A172 (cell line): Measurements from ENCODE around the gene VPS26C. TPM values are rescaled to one million over a fixed set of nuclear protein-coding genes. Genes with fewer than 3 reads are reported as not detected.

ENCODE experiments used
- DNase-seq: peaks from one replicate; pipeline ENCODE4 v3.0.0-alpha.2; 2015; ENCODE audit warnings: low spot score
- total RNA-seq: library from RNA; depleted of rRNA; stranded (reverse); fragments of >200 nt; shearing (Covaris generic); gene quantifications from 2 replicates; pipeline ENCODE4 v1.2.3, GENCODE V29; 2014

The VPS26C gene
- total RNA-seq, 1 experiment from 2014 or later = 93.2 TPM

DNA sequence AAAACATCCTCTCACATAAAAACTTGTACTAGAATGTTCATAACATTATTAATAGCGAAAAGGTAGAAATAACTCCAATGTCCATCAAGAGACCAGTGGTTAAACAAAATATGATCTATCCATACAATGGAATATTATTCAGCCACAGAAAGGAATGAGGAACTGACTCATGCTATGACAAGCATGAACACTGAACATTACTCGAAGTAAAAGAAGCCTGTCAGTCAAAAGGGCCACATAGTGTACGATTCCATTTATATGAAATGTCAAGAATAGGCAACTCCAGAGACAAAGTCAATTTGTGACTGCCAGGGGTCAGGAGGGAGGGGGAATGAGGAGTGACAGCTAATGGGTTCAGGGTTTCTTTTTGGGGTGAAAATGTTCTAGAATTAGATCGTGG is 2.3 kb downstream of the VPS26C start:
- DNase-seq = no peak

DNA sequence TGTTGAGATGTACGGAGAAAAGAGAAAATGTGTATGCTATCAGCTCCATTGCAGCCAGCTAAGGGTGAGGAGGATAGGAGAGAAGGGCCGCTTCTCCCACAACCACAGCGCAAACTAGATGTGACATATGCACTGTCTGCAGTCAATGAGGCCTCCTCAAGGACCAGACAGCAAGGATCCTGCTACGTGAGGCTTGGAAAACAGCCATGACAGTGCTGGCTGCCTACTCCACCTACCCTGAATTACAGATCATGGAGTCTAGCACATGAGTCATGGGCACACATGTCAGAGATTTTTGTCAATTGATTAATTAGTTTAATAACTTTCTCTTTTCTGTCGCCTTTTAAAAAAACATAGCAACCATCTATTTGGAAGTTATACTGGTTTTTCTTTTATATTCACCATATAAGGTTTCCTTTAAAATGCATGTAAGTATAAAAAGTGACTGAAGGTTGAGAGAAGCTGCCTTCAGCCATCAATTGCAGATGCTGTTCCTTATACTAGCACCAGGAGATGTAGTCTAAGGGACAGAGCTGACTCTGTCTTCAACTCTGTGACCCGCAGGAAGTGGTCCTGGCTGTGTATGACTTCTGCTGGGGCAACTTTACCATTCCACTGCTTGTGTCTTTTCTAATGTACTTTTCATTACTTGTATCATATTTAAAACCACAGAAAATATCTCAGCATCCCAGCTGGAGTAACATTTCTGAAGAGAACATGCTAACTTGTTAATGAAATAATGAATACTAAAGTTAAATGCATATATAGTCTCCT is 3.1 kb downstream of the VPS26C start:
- DNase-seq = no peak

DNA sequence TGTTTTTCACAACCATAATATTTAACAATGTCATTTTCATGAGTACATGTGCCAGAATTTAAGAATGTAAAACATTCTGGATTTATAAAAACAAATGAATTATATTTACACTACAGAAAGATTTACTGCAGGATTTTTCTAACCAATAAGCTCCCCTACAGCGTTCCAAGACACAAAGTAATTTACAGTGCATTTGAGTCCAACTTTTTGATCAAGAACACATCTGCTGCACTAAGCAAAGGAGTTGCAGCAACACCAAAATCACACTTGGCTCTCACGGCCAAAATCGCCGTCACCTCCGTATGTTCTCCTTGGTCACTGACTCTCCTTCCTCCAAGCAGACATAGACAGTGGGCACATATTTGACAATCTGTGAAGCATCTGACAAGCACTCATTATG is 7.7 kb downstream of the VPS26C start:
- DNase-seq = no peak

DNA sequence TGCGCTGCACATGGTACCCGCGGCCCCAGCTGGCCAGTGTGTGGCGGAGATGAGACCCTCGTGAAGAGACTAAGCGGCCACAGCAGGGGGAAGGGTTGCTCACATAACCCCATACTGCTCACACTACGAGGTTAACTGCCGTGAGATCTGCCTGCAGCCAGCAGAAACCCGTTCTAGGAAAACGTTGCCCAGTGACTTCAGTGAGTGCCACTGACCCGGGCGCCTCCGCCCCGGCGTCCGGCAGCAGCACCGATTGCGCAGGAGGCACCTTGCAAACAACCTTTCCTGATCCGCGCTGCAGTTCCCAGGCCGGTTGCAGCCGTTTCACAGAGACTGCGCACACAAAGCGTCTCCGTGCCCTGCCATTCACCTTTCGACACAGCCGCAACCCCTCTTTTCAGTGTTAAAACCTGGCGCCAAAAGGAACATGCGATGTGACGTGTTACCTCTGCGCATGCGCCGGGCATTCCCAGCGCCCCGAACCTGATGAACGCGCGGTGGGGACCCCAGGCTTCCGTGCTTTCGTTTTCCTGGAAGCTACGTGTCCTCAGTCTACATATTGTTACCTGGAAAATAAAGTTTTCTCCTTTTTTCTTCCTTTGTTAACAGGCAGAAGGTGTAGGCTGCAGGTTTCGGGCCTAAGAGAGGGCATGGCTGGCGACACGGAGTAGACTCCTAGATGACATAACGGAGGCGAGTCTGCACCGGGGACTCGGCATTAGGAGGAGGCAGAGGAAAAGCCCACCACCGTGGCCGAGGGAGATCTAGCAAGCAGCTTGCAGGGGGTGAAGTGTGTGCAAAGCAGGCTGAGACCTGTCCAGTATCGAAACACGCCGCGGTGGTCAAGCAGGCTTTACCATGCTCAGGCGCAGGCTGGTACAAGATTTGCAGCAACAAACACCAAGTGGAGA is 8.9 kb downstream of the VPS26C start:
- no peak for DNase-seq

DNA sequence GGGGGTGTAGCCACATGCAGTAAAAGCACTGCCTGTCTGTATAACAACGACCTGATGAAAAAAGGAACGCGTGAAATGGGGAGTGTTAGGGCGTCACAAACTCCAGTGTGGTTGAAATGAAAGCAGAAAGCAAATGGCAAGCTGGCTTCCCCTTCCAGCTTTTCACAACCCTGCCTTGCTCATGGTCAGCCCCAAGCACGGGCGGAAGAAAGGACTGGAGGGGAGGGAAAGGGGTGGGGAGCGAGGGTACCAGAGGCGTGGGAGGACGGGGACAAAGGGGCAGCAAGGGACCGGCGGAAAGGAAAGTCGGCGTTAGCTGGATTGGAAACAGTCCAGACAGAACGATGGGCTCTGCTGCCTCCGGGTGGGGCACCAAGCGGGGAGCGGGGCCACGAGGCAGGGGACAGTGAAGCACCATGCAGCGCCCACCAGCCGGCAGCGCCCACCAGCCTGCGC is 9.6 kb downstream of the VPS26C start:
- no peak for DNase-seq

DNA sequence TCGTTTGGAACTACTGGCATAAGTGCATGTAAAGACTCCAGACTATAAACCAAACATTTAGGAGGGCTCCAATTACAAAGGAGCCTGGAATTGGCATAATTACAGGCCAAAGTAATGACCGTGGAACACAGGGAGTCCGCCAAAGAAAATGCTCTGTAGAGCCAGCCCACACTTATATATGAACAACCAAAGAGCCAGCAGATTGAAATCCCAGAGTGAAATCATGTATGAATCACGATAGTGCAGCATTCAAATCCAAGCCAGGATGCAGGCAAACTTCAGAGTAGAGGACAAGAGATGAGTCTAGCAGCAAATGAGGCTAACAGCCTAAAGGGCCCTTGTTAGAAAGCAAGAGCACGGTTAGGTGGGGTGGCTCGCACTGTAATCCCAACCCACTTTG is 13.1 kb downstream of the VPS26C start:
- DNase-seq = no peak

DNA sequence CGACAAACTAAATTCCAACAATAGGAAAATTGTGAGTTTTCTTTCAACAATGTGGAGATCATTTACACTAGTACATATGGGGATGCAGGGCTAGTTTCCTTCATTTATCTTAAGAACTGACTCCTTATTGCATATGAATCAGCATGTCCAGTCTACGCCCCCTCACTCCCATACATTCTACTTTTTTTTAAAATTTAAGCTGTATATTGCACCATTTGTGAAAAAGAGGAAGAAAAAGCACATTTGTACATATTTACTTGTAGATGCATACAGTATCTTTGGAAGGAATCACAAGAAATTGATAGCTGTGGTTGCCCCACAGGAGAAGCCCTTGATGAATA is 15.9 kb downstream of the VPS26C start:
- DNase-seq = no peak

DNA sequence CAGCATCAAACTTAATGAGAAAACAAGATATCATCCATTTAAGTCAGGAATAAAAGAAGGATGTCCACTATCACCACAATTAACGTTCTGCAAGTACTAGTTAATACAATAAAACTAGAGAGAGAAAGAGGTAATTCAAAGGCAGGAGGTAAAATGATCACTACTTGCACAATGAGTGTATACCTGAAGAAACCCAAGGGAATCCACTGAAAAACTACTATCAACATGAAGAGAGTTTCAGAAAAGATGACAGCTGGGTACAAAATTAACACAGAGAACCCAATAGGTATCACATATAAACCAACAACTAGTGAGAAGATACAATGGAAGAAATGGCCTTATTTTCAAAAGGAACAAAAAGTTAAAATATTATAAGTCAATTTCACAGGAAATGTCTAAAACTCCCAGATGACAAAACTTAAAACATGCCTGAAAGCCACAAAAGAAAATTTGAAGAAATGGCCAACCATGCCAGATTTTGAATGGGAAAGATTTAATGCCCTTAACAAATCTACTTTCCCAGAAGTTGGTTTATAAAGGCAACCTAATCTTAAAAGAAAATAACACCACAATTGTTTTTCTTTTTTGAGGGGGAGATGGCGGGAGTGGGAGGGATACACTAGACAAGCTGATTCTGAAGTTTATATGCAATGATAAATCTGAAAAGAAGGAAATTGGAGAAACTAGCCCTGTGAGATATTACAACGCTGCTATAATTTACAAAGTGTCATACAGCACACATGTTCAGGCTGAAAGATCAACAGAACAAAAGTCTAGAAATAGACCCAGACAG is 17.8 kb downstream of the VPS26C start:
- DNase-seq = no peak

DNA sequence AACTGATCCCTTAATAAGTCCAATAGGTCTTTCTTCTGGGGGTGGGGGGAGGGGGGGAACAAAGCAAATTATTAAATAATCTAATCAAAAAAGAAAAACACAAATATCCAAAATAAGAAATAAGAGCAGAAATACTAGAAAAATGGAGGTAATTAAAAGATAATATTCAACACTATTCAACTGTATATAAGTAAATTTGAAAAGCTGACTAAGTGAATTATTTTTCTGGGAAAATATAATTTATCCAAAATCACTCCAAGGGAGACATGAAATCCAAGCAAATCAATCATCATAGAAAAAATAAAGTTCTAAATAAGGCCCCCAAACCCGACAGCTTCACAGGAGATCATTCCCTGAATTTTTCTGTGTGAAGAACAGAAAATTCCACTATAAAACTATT is 18.8 kb downstream of the VPS26C start:
- DNase-seq = no peak

DNA sequence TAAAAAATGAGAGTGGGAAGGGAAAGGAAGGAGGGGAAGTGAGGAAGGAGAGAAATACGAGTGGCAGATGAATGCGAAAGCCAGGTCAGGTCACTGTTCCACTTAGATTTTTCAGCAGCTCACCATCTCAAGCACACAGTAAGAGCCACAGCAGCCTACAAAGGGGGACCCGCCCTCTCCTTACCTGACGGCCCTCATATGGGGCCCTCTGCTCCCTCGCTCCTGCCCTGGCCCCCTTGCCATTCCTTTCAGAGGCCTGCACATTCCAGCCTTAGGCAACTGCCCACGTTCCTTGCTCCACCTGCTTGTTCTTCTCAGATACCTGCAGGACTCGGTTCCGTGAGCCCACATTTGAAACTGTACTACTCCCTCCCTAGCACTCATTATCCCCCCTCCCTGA is 22.0 kb downstream of the VPS26C start:
- no peak for DNase-seq

DNA sequence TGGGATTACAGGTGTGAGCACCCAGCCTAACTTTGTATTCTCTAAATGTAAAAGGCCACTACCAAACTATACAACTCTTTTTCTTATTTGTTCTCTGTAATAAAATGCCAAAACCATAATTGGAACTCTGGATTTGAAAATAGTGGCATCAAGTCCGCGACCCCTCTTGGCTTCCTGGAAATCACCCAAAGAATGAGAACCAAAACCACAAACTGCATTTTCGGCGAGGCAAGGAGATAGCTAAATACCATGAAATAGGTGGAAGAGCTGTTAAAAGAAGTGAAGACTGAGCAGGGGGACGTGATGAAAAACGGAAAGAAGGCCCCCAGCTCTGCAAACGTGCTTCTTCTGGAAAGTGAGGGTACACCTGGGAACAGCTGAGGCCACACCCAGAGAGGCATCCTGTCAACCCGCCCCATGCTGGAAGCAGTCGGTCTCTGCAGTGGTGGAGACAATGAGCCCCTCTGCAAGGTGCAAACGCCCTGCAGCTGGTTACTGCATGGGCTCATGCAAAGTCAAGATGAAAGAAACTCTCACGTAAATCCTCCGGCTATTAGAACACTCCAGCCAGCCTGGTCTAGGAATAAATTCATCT is 22.5 kb downstream of the VPS26C start:
- DNase-seq = no peak

DNA sequence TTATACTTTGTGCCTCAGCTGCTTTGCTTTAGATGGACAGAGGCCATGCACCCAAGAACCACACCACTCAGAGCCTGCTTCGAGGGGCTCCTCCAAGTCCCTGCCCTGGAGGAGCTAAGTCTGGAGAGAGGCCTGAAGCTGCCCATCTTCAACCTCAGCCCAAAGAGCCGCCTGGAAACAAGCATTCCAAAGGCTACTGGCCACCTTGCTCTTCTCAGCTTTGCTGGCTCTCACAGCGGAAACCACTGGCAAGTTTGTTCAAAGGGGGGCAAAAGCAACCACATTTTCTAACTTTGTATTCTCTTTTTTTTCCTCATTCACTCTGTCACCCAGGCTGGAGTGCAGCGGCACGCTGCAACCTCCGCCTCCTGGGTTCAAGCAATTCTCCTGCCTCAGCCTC is 23.2 kb downstream of the VPS26C start:
- no peak for DNase-seq

DNA sequence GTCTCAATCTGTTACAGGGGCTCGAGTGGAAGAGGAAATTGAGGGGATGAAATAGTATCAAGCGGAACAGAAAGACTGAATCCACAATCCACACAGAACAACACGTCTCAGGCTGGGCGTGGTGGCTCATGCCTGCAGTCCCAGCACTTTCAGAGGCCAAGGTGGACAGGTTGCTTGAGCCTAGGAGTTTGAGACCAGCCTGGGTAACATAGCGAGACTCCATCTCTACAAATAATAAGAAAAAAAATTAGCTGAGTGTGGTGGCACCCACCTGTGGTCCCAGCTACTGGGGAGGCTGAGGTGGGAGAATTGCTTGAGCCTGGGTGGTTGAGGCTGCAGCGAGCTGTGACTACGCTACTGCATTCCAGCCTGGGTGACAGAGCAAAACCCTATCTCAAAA is 25.7 kb downstream of the VPS26C start:
- no peak for DNase-seq

DNA sequence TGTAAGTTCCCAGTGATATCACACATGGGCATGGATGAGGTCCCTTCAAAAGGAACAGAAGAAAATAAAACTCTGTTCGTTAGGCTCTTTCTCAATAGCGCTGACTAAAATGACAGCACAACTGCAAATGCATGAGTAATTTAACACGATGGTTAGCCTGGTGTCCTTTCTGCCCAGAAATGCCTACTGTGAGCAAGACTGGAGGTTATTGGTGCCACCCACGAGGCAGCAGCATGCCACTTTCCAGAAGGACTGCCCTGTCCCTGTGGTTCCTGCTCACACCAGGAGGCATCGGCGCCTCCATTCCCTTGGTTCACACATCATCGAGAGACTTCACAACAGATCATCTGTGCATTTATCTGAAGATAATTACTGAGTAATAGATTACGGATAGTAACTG is 26.2 kb downstream of the VPS26C start:
- no peak for DNase-seq

DNA sequence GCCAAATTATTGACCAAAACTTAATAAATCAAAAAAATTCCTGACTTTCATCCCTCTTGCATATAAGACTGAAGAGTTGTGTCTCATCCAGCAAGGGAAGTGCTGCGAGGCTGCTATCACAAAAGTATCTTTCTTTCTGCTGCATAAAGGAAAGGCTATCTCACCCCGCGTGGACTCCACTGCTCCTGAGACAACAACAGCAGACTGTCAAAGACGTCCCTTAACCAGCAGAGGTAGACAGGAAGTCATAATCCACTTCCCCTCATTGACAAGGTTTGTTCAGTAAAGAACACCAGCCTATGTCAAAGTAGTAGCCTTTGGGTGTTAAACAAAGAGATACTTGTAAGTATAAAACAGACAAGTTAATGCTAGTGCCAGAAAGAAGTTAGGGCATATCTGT is 29.4 kb downstream of the VPS26C start:
- no peak for DNase-seq

DNA sequence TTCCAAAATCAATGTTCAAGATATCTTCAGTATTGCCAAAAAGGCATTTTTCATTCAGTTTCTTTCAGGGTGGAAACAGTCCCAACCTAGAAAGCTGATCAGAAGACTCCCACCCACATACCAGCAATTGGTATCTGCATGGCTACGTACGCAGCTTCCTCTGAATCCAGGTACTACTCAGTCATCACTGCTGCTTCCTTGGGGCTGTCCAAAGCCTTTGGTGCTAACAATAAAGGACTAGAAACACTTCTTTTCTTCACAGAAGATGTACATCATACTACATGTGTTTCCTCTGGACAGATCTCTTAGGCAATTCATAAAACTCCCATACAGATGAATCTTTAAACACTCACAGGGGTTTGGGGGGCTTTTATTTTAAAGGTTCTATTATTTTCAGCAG is 29.8 kb downstream of the VPS26C start:
- no peak for DNase-seq

DNA sequence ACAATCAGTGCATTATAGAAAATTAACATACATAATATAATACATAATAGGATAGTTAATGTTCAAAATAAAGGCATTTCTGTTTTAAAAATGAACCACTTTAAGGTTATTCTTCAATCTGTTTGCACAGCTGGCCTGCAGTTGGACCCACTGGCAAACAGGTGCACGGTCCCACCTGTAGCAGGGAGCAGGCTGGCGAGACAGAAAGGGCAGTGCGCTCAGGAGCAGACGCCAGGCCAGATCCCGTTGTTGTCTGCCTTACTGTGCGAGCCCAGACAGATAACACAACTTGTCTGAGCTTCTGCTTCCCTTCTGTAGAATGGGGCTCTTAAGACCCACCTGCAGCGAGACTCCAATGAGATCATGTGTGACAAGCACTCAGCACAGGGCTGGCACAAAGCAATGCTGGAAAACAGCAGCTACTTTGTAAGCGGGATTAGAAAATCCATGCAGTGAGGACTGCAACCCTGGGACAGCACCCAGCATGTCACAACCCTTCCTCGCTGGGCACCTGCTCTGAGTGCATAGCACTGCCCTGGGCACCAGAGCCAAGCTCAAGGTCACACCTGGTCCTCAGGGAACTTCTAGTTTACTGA is 33.5 kb downstream of the VPS26C start:
- DNase-seq = no peak

DNA sequence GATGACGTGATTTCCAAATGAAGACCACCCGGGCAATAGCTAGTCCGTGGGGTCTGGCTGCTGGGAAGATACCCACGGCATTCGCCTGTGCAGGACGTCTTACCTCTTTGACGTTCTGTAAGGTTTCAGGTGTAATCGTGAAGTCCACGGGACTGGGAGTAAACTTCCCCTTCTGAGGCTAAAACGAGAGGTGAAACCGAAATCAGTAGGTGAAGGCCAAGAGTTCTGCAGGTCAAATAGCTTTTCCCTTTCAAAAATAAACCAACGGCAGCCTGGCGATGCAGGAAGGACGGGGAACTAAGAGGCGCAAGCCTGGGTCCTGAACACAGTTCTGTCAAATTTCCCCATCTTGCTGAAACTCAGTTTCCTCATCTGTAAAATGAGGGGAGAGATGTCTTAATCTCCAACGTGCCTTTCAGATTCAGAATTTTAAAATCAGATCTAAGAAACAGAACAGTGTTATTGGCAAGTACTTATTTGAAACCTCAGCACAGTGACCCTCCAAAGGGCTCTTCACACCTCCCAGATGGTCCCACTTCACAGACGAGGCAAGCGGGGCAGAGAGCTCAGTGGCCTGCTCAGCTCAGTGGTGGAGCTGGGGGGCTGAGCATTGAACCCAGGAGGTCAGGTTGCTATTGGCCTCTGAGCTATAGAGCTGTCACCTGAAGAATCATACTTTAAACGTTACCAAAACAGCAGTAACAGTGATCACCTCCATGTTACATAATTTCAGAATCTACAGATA is 34.7 kb downstream of the VPS26C start:
- DNase-seq = no peak

DNA sequence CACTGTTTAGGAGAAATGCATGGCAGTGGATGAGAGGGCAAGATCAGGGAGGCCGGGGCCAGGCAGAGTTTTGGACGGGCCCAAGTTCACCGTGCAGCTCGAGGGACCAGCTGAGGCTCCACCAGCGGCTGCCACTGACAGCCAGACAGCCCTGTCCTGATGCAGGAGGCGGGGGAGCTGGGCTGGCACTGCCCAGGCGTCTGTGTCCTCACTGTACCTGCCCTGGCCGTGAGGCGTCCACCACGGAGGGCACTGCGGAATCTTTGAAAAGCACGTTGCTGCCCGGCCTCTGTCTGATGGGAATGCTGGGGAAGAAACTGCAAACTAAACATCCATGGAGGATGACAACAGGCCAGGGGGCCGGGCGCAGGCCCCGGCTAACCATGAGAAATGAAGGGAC is 35.5 kb downstream of the VPS26C start:
- no peak for DNase-seq

DNA sequence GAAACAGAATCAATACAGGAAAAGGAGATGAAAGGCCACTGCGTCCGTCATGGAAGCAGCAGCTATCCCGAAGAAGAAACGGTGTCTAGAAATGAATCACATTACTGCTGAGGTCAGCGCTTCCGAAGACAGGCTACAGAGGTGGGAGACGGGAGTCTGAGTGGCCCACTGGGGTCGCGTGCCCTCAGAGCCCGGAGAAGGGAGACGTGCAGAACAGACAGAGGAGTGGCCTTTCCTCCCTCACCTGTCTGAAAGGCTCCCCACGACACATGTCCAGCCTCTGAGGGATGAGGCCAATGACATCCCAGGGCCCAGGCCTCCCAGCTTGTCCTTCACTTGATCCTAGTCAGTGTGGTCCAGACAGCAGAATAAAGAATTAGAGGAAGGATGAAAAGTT is 35.9 kb downstream of the VPS26C start:
- DNase-seq = no peak
